HG03558 (cell line): Measurements from ENCODE around the gene HAS3.
"Not testable (repeated sequence)": the region's sequence is repeated elsewhere in the genome, so short reads cannot be mapped to it uniquely, and the experiment has no call there.

Experiments
- ATAC-seq: cut with Tn5 transposase; IDR thresholded peaks from one replicate; pipeline ENCODE4 v1.9.1; 2021; ENCODE audit warnings: moderate number of reproducible peaks; ENCODE audit not compliant: unreplicated experiment; ENCODE audit errors: extremely low read depth

HAS3 gene

GRCh38 chr16:69138608-69139007 is 33.2 kb downstream of the HAS3 start:
- ATAC-seq: no peak

GRCh38 chr16:69139464-69139863 is 34.0 kb downstream of the HAS3 start:
- not testable (repeated sequence) for ATAC-seq

DNA sequence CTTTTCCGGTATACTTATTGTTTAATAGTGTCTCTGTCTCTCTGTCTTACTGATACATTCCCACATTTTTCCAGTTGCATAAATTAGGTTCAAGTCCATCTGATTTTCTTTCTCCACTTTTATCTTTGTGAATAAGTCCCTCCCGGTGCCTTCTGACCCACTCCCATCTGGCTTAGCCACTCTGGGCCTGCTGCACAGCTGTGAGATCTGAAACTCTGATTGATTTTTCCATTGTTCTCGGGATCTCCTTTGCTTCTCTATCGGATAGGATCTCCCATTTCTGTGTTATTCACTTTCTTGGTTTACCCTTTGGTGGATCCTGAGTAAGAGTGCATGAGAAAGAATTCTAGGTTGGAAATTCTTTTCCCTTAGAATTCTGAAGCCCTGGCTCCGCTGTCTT is 35.6 kb downstream of the HAS3 start:
- no peak for ATAC-seq

GRCh38 chr16:69141936-69142335 is 36.5 kb downstream of the HAS3 start:
- ATAC-seq: no peak

GRCh38 chr16:69143116-69143515 is 37.7 kb downstream of the HAS3 start:
- ATAC-seq: no peak

GRCh38 chr16:69145658-69146057 is 40.2 kb downstream of the HAS3 start:
- no peak for ATAC-seq

DNA sequence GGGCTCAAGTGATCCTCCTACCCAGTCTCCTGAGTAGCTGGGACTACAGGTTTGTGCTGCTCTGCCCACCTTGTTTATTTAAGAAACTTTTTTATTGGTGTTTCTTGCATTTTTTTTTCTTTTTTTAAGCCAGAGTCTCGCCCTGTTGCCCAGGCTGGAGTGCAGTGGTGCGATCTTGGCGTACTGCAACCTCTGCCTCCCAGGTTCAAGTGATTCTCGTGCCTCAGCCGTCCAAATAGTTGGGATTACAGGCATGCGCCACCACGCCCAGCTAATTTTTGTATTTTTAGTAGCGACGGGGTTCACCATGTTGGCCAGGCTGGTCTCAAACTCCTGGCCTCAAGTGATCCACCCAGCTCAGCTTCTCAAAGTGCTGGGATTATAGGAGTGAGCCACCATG is 44.2 kb downstream of the HAS3 start:
- not testable (repeated sequence) for ATAC-seq

DNA sequence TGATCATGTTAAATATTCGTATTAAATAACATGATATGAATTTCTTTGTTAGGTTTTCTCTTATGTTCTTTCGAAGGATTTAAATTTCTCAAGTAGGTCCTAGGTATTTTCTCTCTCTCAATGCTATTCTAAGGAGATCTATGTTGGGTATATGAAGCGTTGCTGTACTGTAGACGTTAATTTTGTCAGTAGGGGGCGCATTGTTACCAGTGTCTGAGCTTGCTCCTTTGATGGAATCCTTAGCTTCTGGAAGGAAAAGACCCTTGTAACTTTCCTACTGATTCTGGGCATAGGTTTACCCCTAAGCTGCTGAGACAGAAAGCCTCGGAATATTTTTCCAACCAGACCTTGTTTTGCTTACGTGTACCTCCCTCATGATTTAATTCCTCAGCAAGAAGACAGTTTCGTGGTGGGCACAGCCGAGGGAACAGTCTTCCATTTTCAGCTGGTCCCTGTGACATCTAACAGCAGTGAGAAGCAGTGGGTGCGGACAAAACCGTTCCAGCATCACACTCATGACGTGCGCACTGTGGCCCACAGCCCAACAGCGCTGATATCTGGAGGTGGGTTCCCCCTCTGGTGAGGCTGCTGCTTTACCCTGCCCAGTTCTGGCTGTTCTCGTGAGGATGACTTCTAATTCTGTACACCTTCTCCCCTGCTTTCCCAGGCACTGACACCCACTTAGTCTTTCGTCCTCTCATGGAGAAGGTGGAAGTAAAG is 44.9 kb downstream of the HAS3 start:
- no peak for ATAC-seq

GRCh38 chr16:69157196-69157595 is 51.7 kb downstream of the HAS3 start:
- no peak for ATAC-seq

- ATAC-seq: no peak
These were observed 54.7 kb downstream of the HAS3 start for GRCh38 chr16:69160192-69160591.

DNA sequence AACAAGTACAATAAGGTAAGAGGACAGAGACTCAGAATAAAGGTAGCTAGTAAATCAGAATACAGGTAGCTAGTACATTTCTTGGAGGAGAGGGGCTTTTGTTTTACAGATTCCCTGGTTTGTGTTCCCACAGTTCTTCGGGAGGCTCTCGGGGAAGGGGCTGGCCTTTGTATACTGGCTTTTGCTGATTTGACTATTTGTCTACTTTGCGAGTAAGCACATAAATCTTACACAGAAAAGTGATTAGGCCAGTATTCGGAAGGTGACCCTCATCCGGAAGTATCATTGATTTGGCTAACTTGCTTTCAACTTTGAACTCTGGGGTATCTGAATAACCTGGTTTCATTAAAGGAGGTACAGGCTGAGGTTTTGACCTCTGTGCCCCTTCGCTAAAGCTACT is 60.1 kb downstream of the HAS3 start:
- ATAC-seq: no peak

DNA sequence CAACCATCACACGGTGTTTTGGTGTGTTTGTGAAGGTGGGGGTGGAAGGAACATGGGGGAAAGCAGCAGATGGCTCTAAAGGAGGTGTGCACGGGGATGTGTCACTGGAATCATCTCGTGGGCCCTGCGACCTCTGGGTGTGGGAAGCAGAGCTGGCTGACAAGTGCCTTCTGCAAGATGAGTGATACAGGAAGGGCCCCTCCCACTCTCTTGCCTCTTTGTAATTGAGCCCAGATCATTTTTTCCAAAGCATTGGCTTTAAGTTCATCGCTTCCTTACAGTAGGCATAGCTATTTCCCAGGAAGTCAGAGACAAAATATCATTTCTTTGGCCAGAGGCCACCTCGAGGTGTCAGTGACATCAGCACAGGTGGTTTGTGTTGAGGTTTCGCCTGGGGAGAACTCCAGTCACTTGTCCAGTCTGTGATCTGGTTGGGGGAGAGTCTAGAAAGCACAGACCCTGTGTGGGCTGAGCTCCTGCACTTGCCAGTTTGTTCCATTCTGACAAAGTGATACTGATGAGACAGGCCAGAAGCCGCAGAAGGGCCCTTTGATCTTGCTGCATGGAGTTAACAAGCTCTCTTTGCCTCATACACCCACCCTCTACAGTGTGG is 60.9 kb downstream of the HAS3 start:
- ATAC-seq: no peak

DNA sequence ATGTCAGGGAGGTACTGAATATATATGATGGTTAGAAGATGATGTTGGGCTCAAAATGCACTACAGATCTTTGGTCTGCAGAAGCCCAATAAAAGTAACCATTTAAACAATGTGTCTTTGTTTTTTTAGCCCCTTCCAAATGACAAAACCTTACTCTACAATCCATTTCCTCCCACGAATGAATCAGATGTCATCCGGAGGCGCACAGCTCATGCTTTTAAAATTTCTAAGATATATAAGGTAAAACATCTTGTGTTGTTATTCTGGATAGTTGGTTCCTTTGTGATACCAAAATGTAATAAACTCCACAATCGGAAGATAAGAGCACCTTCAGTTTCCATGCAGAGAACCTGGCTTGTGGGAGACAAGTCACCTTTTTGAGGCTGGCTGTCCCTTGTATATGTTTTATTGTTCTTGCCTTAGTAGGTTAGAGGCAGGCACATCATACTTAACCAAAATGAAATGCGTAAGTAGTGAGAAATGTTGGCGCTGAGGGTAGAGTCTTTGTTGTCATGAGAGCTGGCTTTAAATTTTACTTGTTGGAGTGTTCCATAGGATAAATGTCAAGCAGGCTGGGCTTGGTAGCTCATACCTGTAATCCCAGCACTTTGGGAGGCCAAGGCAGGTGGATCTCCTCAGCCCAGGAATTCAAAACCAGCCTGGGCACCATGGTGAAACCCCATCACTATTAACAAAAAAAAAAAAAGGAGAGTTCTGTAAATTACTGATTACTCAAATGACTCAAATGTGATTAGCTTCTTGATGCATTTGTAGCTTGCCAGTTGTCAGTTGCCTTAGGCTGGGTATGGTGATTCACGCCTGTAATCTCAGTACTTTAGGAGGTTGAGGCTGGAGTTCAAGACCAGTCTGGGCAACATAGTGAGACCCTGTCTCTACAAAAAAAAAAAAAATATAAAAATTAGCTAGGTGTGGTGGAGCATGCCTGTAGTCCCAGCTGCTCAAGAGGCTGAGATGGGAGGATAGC is 61.8 kb downstream of the HAS3 start:
- ATAC-seq: no peak
